ENCODE results near the gene PCDHA5.

- no peak for TF ChIP-seq POLR2A (IDR thresholded peaks at IDR 0.05)
- TF ChIP-seq, protein P1, sequence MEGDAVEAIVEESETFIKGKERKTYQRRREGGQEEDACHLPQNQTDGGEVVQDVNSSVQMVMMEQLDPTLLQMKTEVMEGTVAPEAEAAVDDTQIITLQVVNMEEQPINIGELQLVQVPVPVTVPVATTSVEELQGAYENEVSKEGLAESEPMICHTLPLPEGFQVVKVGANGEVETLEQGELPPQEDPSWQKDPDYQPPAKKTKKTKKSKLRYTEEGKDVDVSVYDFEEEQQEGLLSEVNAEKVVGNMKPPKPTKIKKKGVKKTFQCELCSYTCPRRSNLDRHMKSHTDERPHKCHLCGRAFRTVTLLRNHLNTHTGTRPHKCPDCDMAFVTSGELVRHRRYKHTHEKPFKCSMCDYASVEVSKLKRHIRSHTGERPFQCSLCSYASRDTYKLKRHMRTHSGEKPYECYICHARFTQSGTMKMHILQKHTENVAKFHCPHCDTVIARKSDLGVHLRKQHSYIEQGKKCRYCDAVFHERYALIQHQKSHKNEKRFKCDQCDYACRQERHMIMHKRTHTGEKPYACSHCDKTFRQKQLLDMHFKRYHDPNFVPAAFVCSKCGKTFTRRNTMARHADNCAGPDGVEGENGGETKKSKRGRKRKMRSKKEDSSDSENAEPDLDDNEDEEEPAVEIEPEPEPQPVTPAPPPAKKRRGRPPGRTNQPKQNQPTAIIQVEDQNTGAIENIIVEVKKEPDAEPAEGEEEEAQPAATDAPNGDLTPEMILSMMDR (IDR thresholded peaks at IDR 0.05), result no peak
These were observed 14.5 kb downstream of the PCDHA5 start for GRCh38 chr5:140835622-140836510.

Measured in lower leg skin (tissue), 3 donors.